GM12878 (cell line): ENCODE data around the gene H2BK1. TPM values are rescaled to one million over a fixed set of nuclear protein-coding genes. Genes with fewer than 3 reads are reported as not detected.

Experiments
- ATAC-seq: fragments of 200-7000 bp; cut with Tn5 transposase; 3 replicates; pipeline ENCODE4 v1.9.1; 2020; ENCODE audit warnings: mild to moderate bottlenecking, moderate library complexity
- BruUV-seq: library from RNA; stranded (reverse); fragments of 400-500 nt; replicated peaks from 2 replicates; lab custom pipeline; 2021; lab: Mats Ljungman, UMichigan
- CTCF ChIA-PET: fragments of 300-600 bp; sonication (Branson Sonifier 250); formaldehyde crosslinking; extraction: SDS; loops from one replicate; lab custom pipeline; 2021; ENCODE audit warnings: inconsistent platforms; lab: Yijun Ruan, JAX
- POLR2A ChIA-PET: fragments of 350-600 bp; formaldehyde crosslinking; extraction: SDS; loops from one replicate; lab custom pipeline; 2021; ENCODE audit warnings: inconsistent platforms; lab: Charles Lee
- RAD21 ChIA-PET: fragments of 300-600 bp; sonication (Branson Sonifier 250); formaldehyde crosslinking; loops from one replicate; lab custom pipeline; 2023; ENCODE audit warnings: antibody characterized with exemption; ENCODE audit not compliant: unreplicated experiment; lab: Charles Lee
- SMC1A ChIA-PET: fragments of 300-600 bp; sonication (Branson Sonifier 250); formaldehyde crosslinking; loops from one replicate; lab custom pipeline; 2023; ENCODE audit not compliant: unreplicated experiment, uncharacterized antibody; lab: Charles Lee
- DNase-seq: peaks from one replicate; pipeline ENCODE4 v3.0.0-alpha.2; 2011; ENCODE audit warnings: low read depth, low spot score
- FAIRE-seq: peaks from 3 replicates; lab custom pipeline; 2011; peaks lifted over from hg19 to GRCh38; lab: Jason Lieb, UNC
- H2AFZ ChIP-seq: 2 replicates; pipeline ENCODE4 v1.6.0; 2011; ENCODE audit warnings: low read depth, low read length, control low read depth; ENCODE audit not compliant: control insufficient read depth
- H3K27ac ChIP-seq: 2 replicates; pipeline ENCODE4 v1.5.1; 2011; ENCODE audit warnings: control low read depth; ENCODE audit not compliant: control insufficient read depth, insufficient read depth
- H3K27me3 ChIP-seq, 2 experiments: replicated peaks in 1 of 2; 2 replicates each; pipeline versions ENCODE4 v1.6.0 to v1.6.1; 2011; ENCODE audit warnings: low read length in 1 of 2; ENCODE audit not compliant: control insufficient read depth in 2 of 2, insufficient read depth in 2 of 2
- H3K36me3 ChIP-seq, 2 experiments: 2 replicates each; pipeline ENCODE4 v1.5.1; 2011; ENCODE audit warnings: low read length in 1 of 2; ENCODE audit not compliant: control insufficient read depth in 2 of 2, insufficient read depth in 2 of 2
- H3K4me1 ChIP-seq: 2 replicates; pipeline ENCODE4 v1.6.1; 2011; ENCODE audit warnings: mild to moderate bottlenecking, low read length, moderate library complexity, mixed read lengths; ENCODE audit not compliant: control insufficient read depth, insufficient read depth
- H3K4me2 ChIP-seq: 2 replicates; pipeline ENCODE4 v1.6.0; 2011; ENCODE audit warnings: control low read depth; ENCODE audit not compliant: control insufficient read depth, insufficient read depth
- H3K4me3 ChIP-seq: fragments of 200-600 bp; sonication (generic); 2 replicates; pipeline ENCODE4 v1.5.1; 2016
- H3K79me2 ChIP-seq: 2 replicates; pipeline ENCODE4 v1.6.0; 2011; ENCODE audit warnings: low read length; ENCODE audit not compliant: control insufficient read depth, insufficient read depth
- H3K9ac ChIP-seq: 2 replicates; pipeline ENCODE4 v1.8.0; 2011; ENCODE audit warnings: low read length, control low read depth, mixed read lengths; ENCODE audit not compliant: control insufficient read depth, insufficient read depth
- H3K9me3 ChIP-seq: replicated peaks from 3 replicates; pipeline ENCODE4 v1.5.1; 2011; ENCODE audit warnings: mild to moderate bottlenecking, low read length; ENCODE audit not compliant: control insufficient read depth, insufficient read depth
- H4K20me1 ChIP-seq: 2 replicates; pipeline ENCODE4 v1.6.0; 2011; ENCODE audit not compliant: control insufficient read depth, insufficient read depth
- E4F1 ChIP-seq: fragments of 450-650 bp; IDR thresholded peaks from 2 replicates; pipeline ENCODE4 v1.6.1; 2018; ENCODE audit warnings: borderline replicate concordance, mild to moderate bottlenecking; ENCODE audit not compliant: partially characterized antibody
- STAT3 ChIP-seq: IDR thresholded peaks from 2 replicates; pipeline ENCODE4 v1.6.1; 2011; ENCODE audit warnings: low read depth, low read length, improper control_type of control experiment
- ZBTB4 ChIP-seq: fragments of 450-650 bp; formaldehyde crosslinking; IDR thresholded peaks from 2 replicates; pipeline ENCODE4 v1.4.0; 2022; ENCODE audit warnings: mild to moderate bottlenecking, moderate library complexity
- ZNF217 ChIP-seq: fragments of 450-650 bp; IDR thresholded peaks from 2 replicates; pipeline ENCODE4 v1.6.1; 2017; ENCODE audit warnings: antibody characterized with exemption, mild to moderate bottlenecking
- WGBS: methylation state at CpG from one replicate; pipeline ENCODE4 v1.1.6; 2016; ENCODE audit warnings: low lambda C conversion rate; ENCODE audit not compliant: insufficient replicate concordance, insufficient coverage; ENCODE audit errors: missing lambda C conversion rate; 5-methylcytosine and 5-hydroxymethylcytosine counted together
- in situ Hi-C: fragments of 300-500 bp; cut with MboI; formaldehyde crosslinking; loops from 9 replicates; pipeline ENCODE4 v1.14.3; 2018; ENCODE audit warnings: mixed read lengths
- intact Hi-C: fragments of 100-400 bp; cut with micrococcal nuclease; formaldehyde crosslinking; loops from one replicate; pipeline ENCODE4 v1.14.2; 2022; ENCODE audit not compliant: unreplicated experiment
- polyA plus RNA-seq, 11 experiments: library from polyadenylated mRNA; depleted of rRNA in 4 of 11; unstranded in 6 of 11; stranded (reverse) in 5 of 11; fragments of >200 nt; fragmentation: Nextera tagmentation in 4 of 11; fragmentation: Illumina TruSeq in 1 of 11; extraction: Ambion mirVana in 4 of 11; extraction: Trizol in 1 of 11; gene quantifications; 1 replicate in 1 of 11; 2 replicates in 10 of 11; pipeline versions ENCODE4 v1.2.1 to v1.2.3, GENCODE V29; 2011 to 2016; ENCODE audit warnings: inconsistent platforms in 2 of 11, missing spikeins in 2 of 11, low read depth in 1 of 11
- total RNA-seq, 4 experiments: library from RNA; depleted of rRNA in 3 of 4; stranded (reverse); fragments of >200 nt in 3 of 4; fragmentation: Illumina TruSeq in 1 of 4; extraction: Trizol in 1 of 4; gene quantifications; 2 replicates each; pipeline versions ENCODE4 v1.2.1 to v1.2.3, GENCODE V29; 2013 to 2021

Gene H2BK1
- total and polyA plus RNA-seq, 10 of the 15 experiments (the other 5 are each of a cell fraction or from before 2014, with no cell fraction given), result 0.54 TPM; not detected in 9

- in situ Hi-C loops, result no loop called here
- ChIA-PET POLR2A (interaction anchor here (1.5 kb wide), 1 partner anchor 19 kb away, joined by 6 read pairs; the partner anchor contains the start of gene ABCF2), CTCF (interaction anchor here (0.8 to 2.0 kb wide), 2 partner anchors 9 to 36 kb away, joined by 3 to 7 read pairs; no protein-coding TSS in a partner anchor), SMC1A (no interaction called here), RAD21 (no interaction called here)
- WGBS, result 73% methylated on average over 12 of the region's 12 CpGs
- no TSS peak for BruUV-seq
- FAIRE-seq (no peak), DNase-seq (no peak), ATAC-seq (no peak)
- no peaks in the 10 kb centered on the region for H3K36me3 ChIP-seq
- H4K20me1 ChIP-seq, result no peaks in the 10 kb centered on the region
- TF ChIP-seq STAT3, result no peak
- TF ChIP-seq E4F1, result no peak
- TF ChIP-seq ZNF217, result no peak
- TF ChIP-seq ZBTB4 (CRISPR knock-in tag), result no peak
- H3K9me3 ChIP-seq, result no peaks in the 10 kb centered on the region
- no peak overlapping the region for H3K4me3 ChIP-seq
- intact Hi-C loops, result no loop called here
- no peaks in the 10 kb centered on the region for H3K4me1 ChIP-seq
- no peak overlapping the region for H3K4me2 ChIP-seq
- H3K9ac ChIP-seq, result no peak overlapping the region
- H2AFZ ChIP-seq, result no peak overlapping the region
- H3K27me3 ChIP-seq, result peaks cover 1 to 2% of the 10 kb centered on the region in 2 experiments; a peak in 3 of 4 replicates
- no peak overlapping the region for H3K27ac ChIP-seq
- H3K79me2 ChIP-seq, result no peaks in the 10 kb centered on the region
Observed at GRCh38 chr7:151207804-151208203, 2.5 kb downstream of the H2BK1 start.
